ENCODE measurements around the gene LOC101059915.
"Not testable (repeated sequence)": the region's sequence is repeated elsewhere in the genome, so short reads cannot be mapped to it uniquely, and the experiment has no call there.

LOC101059915 gene

DNA sequence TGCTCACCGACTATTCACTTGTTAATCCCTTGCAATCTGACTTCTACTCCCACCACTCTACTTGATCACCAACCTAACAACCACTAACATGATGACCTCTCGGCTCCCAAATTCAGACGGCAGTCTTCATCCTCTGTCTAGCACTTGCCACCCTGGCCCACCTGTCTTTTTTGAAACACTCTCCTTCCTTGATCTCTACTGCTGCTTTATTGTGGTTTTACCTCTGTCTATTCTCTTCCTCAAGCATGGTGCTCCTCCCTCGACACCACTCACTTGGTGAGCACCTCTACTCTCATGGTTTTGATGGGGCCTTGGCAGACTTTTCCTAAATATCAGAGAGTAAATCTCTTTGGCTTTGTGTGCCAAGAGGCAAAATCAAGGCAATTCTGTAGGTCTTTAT lies 27.3 kb upstream of the LOC101059915 start:
- Histone ChIP-seq H3K27me3 (replicated peaks; ENCODE audit: insufficient read depth) (no peaks in the 10 kb centered on the region), H3K4me3 (no peak overlapping the region), H3K36me3 (no peaks in the 10 kb centered on the region), H3K9me3 (no peaks in the 10 kb centered on the region), H3K4me1 (ENCODE audit: control insufficient read depth in 1 of 2, low read depth in 2 of 2) (no peaks in the 10 kb centered on the region), H3K27ac (no peak overlapping the region)
- no peak for TF ChIP-seq CTCF (IDR thresholded peaks at IDR 0.05)
- DNase-seq (ENCODE audit: low spot score) (no peak), ATAC-seq (ENCODE audit: insufficient number of reproducible peaks, low FRiP score, low read depth) (no peak)

DNA sequence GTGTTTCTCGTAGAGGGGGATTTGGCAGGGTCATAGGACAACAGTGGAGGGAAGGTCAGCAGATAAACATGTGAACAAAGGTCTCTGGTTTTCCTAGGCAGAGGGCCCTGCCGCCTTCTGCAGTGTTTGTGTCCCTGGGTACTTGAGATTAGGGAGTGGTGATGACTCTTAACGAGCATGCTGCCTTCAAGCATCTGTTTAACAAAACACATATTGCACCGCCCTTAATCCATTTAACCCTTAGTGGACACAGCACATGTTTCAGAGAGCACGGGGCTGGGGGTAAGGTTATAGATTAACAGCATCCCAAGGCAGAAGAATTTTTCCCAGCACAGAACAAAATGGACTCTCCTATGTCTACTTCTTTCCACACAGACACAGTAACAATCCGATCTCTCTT lies 22.9 kb upstream of the LOC101059915 start:
- not testable (repeated sequence) for H3K4me3 ChIP-seq; ATAC-seq (ENCODE audit: insufficient number of reproducible peaks, low FRiP score, low read depth); H3K36me3 ChIP-seq; DNase-seq (ENCODE audit: low spot score); H3K9me3 ChIP-seq; H3K27ac ChIP-seq; H3K27me3 ChIP-seq (replicated peaks; ENCODE audit: insufficient read depth); H3K4me1 ChIP-seq (ENCODE audit: control insufficient read depth in 1 of 2, low read depth in 2 of 2)

DNA sequence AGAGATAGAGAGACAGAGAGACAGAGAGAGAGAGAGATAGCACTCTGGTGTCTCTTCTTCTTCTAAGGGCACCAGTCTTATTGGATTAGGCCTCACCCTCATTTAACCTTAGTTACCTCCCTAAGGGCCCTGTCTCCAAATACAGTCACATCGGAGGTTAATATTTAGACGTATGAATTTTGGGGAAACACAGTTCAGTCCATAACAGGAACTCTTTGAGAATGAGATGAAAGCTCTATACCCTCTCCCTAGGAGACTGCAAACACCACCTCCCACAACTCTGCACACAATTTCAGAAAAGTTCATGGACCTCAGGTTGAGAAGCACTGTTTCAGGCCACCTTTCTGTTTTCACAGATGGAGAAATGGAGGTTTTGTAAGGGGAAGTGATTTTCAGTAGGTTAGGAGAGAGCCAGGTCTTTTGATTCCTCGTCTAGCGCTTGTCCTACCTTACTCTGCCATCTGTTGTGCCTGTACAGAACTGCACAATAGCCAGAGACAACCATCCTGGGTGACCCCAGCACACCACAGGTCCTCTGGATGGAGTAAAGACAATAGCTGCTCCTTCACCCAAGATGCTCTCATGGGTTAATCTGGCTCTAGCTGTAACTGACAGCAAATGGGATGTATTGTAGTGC lies 16.9 kb upstream of the LOC101059915 start:
- no peak for ATAC-seq (ENCODE audit: insufficient number of reproducible peaks, low FRiP score, low read depth)
- TF ChIP-seq CTCF (IDR thresholded peaks at IDR 0.05) = no peak

DNA sequence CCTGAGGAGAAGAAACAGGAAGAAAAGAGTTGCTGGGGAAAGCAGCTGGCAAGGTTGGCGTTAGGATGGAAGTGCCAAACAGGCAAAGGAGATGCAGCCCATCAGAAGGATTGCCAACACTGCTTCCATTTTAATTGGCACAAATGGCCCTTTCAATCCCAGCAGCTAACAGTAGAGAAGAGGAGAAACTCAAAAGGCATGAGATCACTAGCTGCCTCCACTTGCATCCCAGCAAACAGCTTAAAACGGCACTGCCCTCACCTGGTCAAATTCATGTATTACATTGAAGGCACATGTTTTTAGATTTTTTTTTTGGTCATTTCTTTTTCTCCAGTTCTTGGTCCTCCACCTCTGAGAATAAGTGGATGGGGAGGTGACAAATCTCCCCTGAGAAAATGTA lies 14.9 kb upstream of the LOC101059915 start:
- Histone ChIP-seq H3K9me3 (no peaks in the 10 kb centered on the region), H3K27ac (no peak overlapping the region), H3K4me3 (no peak overlapping the region), H3K4me1 (ENCODE audit: control insufficient read depth in 1 of 2, low read depth in 2 of 2) (no peaks in the 10 kb centered on the region), H3K27me3 (replicated peaks; ENCODE audit: insufficient read depth) (no peaks in the 10 kb centered on the region), H3K36me3 (no peaks in the 10 kb centered on the region)
- TF ChIP-seq CTCF (IDR thresholded peaks at IDR 0.05) = peak; percentile 44
- ATAC-seq (ENCODE audit: insufficient number of reproducible peaks, low FRiP score, low read depth) (no peak), DNase-seq (ENCODE audit: low spot score) (no peak)

More for the DNA sequence above, 16.9 kb upstream of the LOC101059915 start:
- Histone ChIP-seq H3K27ac (no peak overlapping the region), H3K4me3 (no peak overlapping the region), H3K9me3 (no peaks in the 10 kb centered on the region), H3K4me1 (ENCODE audit: control insufficient read depth in 1 of 2, low read depth in 2 of 2) (no peaks in the 10 kb centered on the region), H3K27me3 (replicated peaks; ENCODE audit: insufficient read depth) (no peaks in the 10 kb centered on the region), H3K36me3 (no peaks in the 10 kb centered on the region)
- no peak for DNase-seq (ENCODE audit: low spot score)

DNA sequence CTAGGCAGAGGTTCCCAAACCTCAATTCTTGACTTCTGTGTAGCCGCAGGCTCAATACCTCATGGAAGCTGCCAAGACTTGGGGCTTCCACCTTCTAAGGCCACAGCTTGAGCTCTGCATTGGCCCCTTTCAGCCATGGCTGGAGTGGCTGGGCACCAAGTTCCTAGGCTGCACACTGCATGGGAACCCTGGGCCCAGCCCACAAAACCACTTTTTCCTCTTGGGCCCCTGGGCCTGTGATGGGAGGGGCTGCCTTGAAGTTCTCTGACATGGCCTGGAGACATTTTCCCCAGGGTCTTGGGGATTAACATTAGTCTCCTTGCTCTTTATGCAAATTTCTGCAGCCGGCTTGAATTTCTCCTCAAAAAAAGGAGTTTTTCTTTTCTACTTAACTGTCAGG lies 14.0 kb upstream of the LOC101059915 start:
- ATAC-seq (ENCODE audit: insufficient number of reproducible peaks, low FRiP score, low read depth) = no peak
- TF ChIP-seq CTCF (IDR thresholded peaks at IDR 0.05) = no peak
- Histone ChIP-seq H3K4me1 (ENCODE audit: control insufficient read depth in 1 of 2, low read depth in 2 of 2) (no peaks in the 10 kb centered on the region), H3K27me3 (replicated peaks; ENCODE audit: insufficient read depth) (no peaks in the 10 kb centered on the region), H3K9me3 (no peaks in the 10 kb centered on the region), H3K27ac (no peak overlapping the region), H3K36me3 (no peaks in the 10 kb centered on the region), H3K4me3 (no peak overlapping the region)
- no peak for DNase-seq (ENCODE audit: low spot score)

DNA sequence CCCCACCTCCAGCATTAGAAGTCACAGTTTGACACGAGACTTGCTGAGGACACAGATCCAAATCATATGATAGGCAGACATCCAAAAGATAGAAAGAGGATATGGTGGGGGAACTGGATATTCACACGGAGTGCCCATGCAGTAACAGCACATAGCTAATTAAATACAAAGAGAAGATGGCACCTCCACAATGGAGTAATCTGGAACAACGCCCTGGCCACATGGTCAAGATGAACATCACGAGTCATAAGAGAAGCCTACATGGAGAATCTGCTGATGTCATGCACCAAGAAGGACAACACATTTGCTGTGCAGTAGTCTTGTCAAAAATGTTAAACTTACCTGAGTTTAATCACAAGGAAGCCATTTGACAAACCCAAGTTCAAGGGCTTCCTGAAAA lies 10.1 kb upstream of the LOC101059915 start:
- no peak for TF ChIP-seq CTCF (IDR thresholded peaks at IDR 0.05)
- ATAC-seq (ENCODE audit: insufficient number of reproducible peaks, low FRiP score, low read depth) = no peak

More for the DNA sequence above, 10.1 kb upstream of the LOC101059915 start:
- H3K27me3 ChIP-seq (replicated peaks; ENCODE audit: insufficient read depth) = no peaks in the 10 kb centered on the region
- no peak overlapping the region for H3K4me3 ChIP-seq
- H3K36me3 ChIP-seq = no peaks in the 10 kb centered on the region
- DNase-seq (ENCODE audit: low spot score) = no peak
- no peak overlapping the region for H3K27ac ChIP-seq
- no peaks in the 10 kb centered on the region for H3K4me1 ChIP-seq (ENCODE audit: control insufficient read depth in 1 of 2, low read depth in 2 of 2)
- H3K9me3 ChIP-seq = no peaks in the 10 kb centered on the region

All from thoracic aorta (tissue), 2 donors.